GM12878 (cell line): Measurements from ENCODE around the gene S1PR2.

Experiments used
- CEBPB ChIP-seq, 2 experiments: fragments of 150-350 bp in 1 of 2; IDR thresholded peaks; 2 replicates each; pipeline ENCODE4 v1.6.1; 2012 to 2014; ENCODE audit warnings: low read depth in 2 of 2, low read length in 2 of 2, borderline replicate concordance in 1 of 2, inconsistent platforms in 1 of 2
- EP300 ChIP-seq, 2 experiments: fragments of 150-350 bp in 1 of 2; IDR thresholded peaks; 2 replicates each; pipeline ENCODE4 v1.6.1; 2011 to 2012; ENCODE audit warnings: low read depth in 2 of 2, low read length in 2 of 2, borderline replicate concordance in 1 of 2, improper control_type of control experiment in 1 of 2, inconsistent platforms in 1 of 2; ENCODE audit not compliant: control insufficient read depth in 1 of 2
- ETV6 ChIP-seq, 2 experiments: fragments of 450-650 bp in 1 of 2; IDR thresholded peaks in 1 of 2; conservative IDR thresholded peaks in 1 of 2; 2 replicates each; pipeline ENCODE4 v1.6.1; 2014; ENCODE audit warnings: antibody characterized with exemption in 1 of 2, borderline replicate concordance in 1 of 2, low read depth in 1 of 2, mild to moderate bottlenecking in 1 of 2, moderate library complexity in 1 of 2
- EZH2 ChIP-seq: IDR thresholded peaks from 2 replicates; pipeline ENCODE4 v1.6.1; 2012; ENCODE audit warnings: low read depth, mild to moderate bottlenecking, control low read depth, inconsistent platforms, low read length, borderline replicate concordance; ENCODE audit not compliant: control insufficient read depth
- MXI1 ChIP-seq: fragments of 150-350 bp; IDR thresholded peaks from 2 replicates; pipeline ENCODE4 v1.6.1; 2011; ENCODE audit warnings: low read depth, mild to moderate bottlenecking, inconsistent platforms, low read length, improper control_type of control experiment
- NFIC ChIP-seq: IDR thresholded peaks from 2 replicates; pipeline ENCODE4 v1.6.1; 2012; ENCODE audit warnings: low read depth, mild to moderate bottlenecking, inconsistent platforms, low read length, moderate library complexity
- NFYA ChIP-seq: IDR thresholded peaks from 2 replicates; pipeline ENCODE4 v1.6.1; 2011; ENCODE audit warnings: low read depth, mild to moderate bottlenecking, low read length, improper control_type of control experiment, borderline replicate concordance
- POLR2AphosphoS2 ChIP-seq: IDR thresholded peaks from 2 replicates; pipeline ENCODE4 v1.6.1; 2011; ENCODE audit warnings: low read depth, mild to moderate bottlenecking, low read length, improper control_type of control experiment, moderate library complexity
- SIN3A ChIP-seq: IDR thresholded peaks from 2 replicates; pipeline ENCODE4 v1.6.1; 2012; ENCODE audit warnings: low read depth, low read length, improper control_type of control experiment
- TCF3 ChIP-seq: IDR thresholded peaks from 2 replicates; pipeline ENCODE4 v1.6.1; 2012; ENCODE audit warnings: low read depth, mild to moderate bottlenecking, low read length, borderline replicate concordance; ENCODE audit not compliant: insufficient read depth

- no peak for TF ChIP-seq EZH2
- no peak for TF ChIP-seq NFIC
- no peak for TF ChIP-seq MXI1
- TF ChIP-seq POLR2AphosphoS2: no peak
- no peak for TF ChIP-seq SIN3A
- TF ChIP-seq TCF3: no peak
- no peak for TF ChIP-seq CEBPB (IDR thresholded peaks at IDR 0.05; ENCODE audit: borderline replicate concordance in 1 of 2, low read depth in 2 of 2, low read length in 2 of 2)
- no peak for TF ChIP-seq NFYA
- TF ChIP-seq EP300 (IDR thresholded peaks at IDR 0.05; ENCODE audit: borderline replicate concordance in 1 of 2, control insufficient read depth in 1 of 2, low read depth in 2 of 2, low read length in 2 of 2): no peak
- TF ChIP-seq ETV6 (conservative IDR thresholded peaks at IDR 0.05 in 1 of 2, IDR thresholded peaks at IDR 0.05 in 1 of 2; ENCODE audit: borderline replicate concordance in 1 of 2, low read depth in 1 of 2): no peak
These were observed 38.2 kb downstream of the S1PR2 start for GRCh38 chr19:10192922-10193321.
